ENCODE data around the gene TMEM250. TPM values are rescaled to one million over a fixed set of nuclear protein-coding genes. Genes with fewer than 3 reads are reported as not detected.

TMEM250 gene
- total RNA-seq, 1 experiment from 2014 or later = 48.4 TPM

- no peak for TF ChIP-seq CTCF (conservative IDR thresholded peaks at IDR 0.05; ENCODE audit: low read depth, low read length)
- TF ChIP-seq EZH2 (IDR thresholded peaks at IDR 0.05; ENCODE audit: borderline replicate concordance, low read depth, low read length, poor library complexity, severe bottlenecking) = no peak
- no peaks in the 10 kb centered on the region for H3K27me3 ChIP-seq (replicated peaks; ENCODE audit: insufficient read depth, low read depth, low read length, poor library complexity)
- ChIA-PET CTCF (no interaction called here), POLR2A (ENCODE audit: low non-redundant PET) (no interaction called here)
- no peak overlapping the region for H3K27ac ChIP-seq (ENCODE audit: low read depth, low read length, poor library complexity, severe bottlenecking)
- no TSS peak for BruUV-seq (replicated peaks)
- no peak overlapping the region for H3K4me3 ChIP-seq (ENCODE audit: low read depth, low read length, poor library complexity, severe bottlenecking)
- H3K4me1 ChIP-seq (ENCODE audit: insufficient read depth, low read length, poor library complexity, severe bottlenecking) = peaks cover 13% of the 10 kb centered on the region
- DNase-seq (ENCODE audit: low spot score) = no peak
- H3K9me3 ChIP-seq (ENCODE audit: low read depth, low read length, poor library complexity, severe bottlenecking) = no peaks in the 10 kb centered on the region
- no peaks in the 10 kb centered on the region for H3K36me3 ChIP-seq (ENCODE audit: insufficient read depth, low read length, poor library complexity, severe bottlenecking)
- intact Hi-C loops (cut with micrococcal nuclease; ENCODE audit: unreplicated experiment) = no loop called here
These were observed 29.4 kb upstream of the TMEM250 start for GRCh38 chr9:136147890-136148714.

GRCh38 chr9:136147038-136147889 lies 28.6 kb upstream of the TMEM250 start:
- no peak overlapping the region for H3K4me3 ChIP-seq (ENCODE audit: low read depth, low read length, poor library complexity, severe bottlenecking)
- H3K9me3 ChIP-seq (ENCODE audit: low read depth, low read length, poor library complexity, severe bottlenecking) = no peaks in the 10 kb centered on the region
- no peak overlapping the region for H3K27ac ChIP-seq (ENCODE audit: low read depth, low read length, poor library complexity, severe bottlenecking)
- CTCF ChIA-PET = no interaction called here
- peaks cover 13% of the 10 kb centered on the region for H3K4me1 ChIP-seq (ENCODE audit: insufficient read depth, low read length, poor library complexity, severe bottlenecking)
- TF ChIP-seq EZH2 (IDR thresholded peaks at IDR 0.05; ENCODE audit: borderline replicate concordance, low read depth, low read length, poor library complexity, severe bottlenecking) = no peak
- no peak for TF ChIP-seq CTCF (conservative IDR thresholded peaks at IDR 0.05; ENCODE audit: low read depth, low read length)
- H3K36me3 ChIP-seq (ENCODE audit: insufficient read depth, low read length, poor library complexity, severe bottlenecking) = no peaks in the 10 kb centered on the region
- DNase-seq (ENCODE audit: low spot score) = no peak
- POLR2A ChIA-PET (ENCODE audit: low non-redundant PET) = no interaction called here
- intact Hi-C loops (cut with micrococcal nuclease; ENCODE audit: unreplicated experiment) = no loop called here
- no TSS peak for BruUV-seq (replicated peaks)
- no peaks in the 10 kb centered on the region for H3K27me3 ChIP-seq (replicated peaks; ENCODE audit: insufficient read depth, low read depth, low read length, poor library complexity)

GRCh38 chr9:136146126-136147037 lies 27.7 kb upstream of the TMEM250 start:
- ChIA-PET CTCF (no interaction called here), POLR2A (ENCODE audit: low non-redundant PET) (no interaction called here)
- BruUV-seq (replicated peaks) = no TSS peak
- peaks cover 13% of the 10 kb centered on the region for H3K4me1 ChIP-seq (ENCODE audit: insufficient read depth, low read length, poor library complexity, severe bottlenecking)
- H3K27me3 ChIP-seq (replicated peaks; ENCODE audit: insufficient read depth, low read depth, low read length, poor library complexity) = no peaks in the 10 kb centered on the region
- H3K9me3 ChIP-seq (ENCODE audit: low read depth, low read length, poor library complexity, severe bottlenecking) = no peaks in the 10 kb centered on the region
- no peak overlapping the region for H3K4me3 ChIP-seq (ENCODE audit: low read depth, low read length, poor library complexity, severe bottlenecking)
- H3K36me3 ChIP-seq (ENCODE audit: insufficient read depth, low read length, poor library complexity, severe bottlenecking) = no peaks in the 10 kb centered on the region
- DNase-seq (ENCODE audit: low spot score) = no peak
- intact Hi-C loops (cut with micrococcal nuclease; ENCODE audit: unreplicated experiment) = no loop called here
- no peak overlapping the region for H3K27ac ChIP-seq (ENCODE audit: low read depth, low read length, poor library complexity, severe bottlenecking)
- no peak for TF ChIP-seq EZH2 (IDR thresholded peaks at IDR 0.05; ENCODE audit: borderline replicate concordance, low read depth, low read length, poor library complexity, severe bottlenecking)
- no peak for TF ChIP-seq CTCF (conservative IDR thresholded peaks at IDR 0.05; ENCODE audit: low read depth, low read length)
